Endodermal cell (in vitro differentiated cells): ENCODE data around the gene POLR1C. TPM values are rescaled to one million over a fixed set of nuclear protein-coding genes. Genes with fewer than 3 reads are reported as not detected.

ENCODE experiments used
- DNase-seq: peaks from one replicate; pipeline ENCODE4 v3.0.0-alpha.2; 2017
- H3K27ac ChIP-seq: 2 replicates; pipeline ENCODE4 v1.5.1; 2013; ENCODE audit warnings: mild to moderate bottlenecking, low read depth, low read length, moderate library complexity
- H3K27me3 ChIP-seq: 2 replicates; pipeline ENCODE4 v1.6.1; 2013; ENCODE audit warnings: mild to moderate bottlenecking, low read length, moderate library complexity; ENCODE audit not compliant: insufficient read depth, control insufficient read depth, poor library complexity, severe bottlenecking
- H3K36me3 ChIP-seq: 2 replicates; pipeline ENCODE4 v1.7.0; 2013; ENCODE audit warnings: mild to moderate bottlenecking, low read length, moderate library complexity; ENCODE audit not compliant: control insufficient read depth, insufficient read depth
- H3K4me1 ChIP-seq: one replicate; pipeline ENCODE4 v1.7.0; 2013; ENCODE audit warnings: low read length; ENCODE audit not compliant: control insufficient read depth, insufficient read depth
- H3K4me3 ChIP-seq: 2 replicates; pipeline ENCODE4 v1.5.1; 2013; ENCODE audit warnings: mild to moderate bottlenecking, low read length, moderate library complexity
- H3K9ac ChIP-seq: 2 replicates; pipeline ENCODE4 v1.6.1; 2013; ENCODE audit warnings: mild to moderate bottlenecking, low read length, moderate library complexity; ENCODE audit not compliant: poor library complexity, severe bottlenecking; ENCODE audit errors: extremely low read depth
- H3K9me3 ChIP-seq: 2 replicates; pipeline ENCODE4 v1.6.1; 2013; ENCODE audit warnings: mild to moderate bottlenecking, low read length, moderate library complexity; ENCODE audit not compliant: control insufficient read depth
- H3K27ac Mint-ChIP-seq: 2 replicates; pipeline ENCODE4 v1.8.0; 2020; ENCODE audit warnings: mixed read lengths
- H3K27me3 Mint-ChIP-seq: 2 replicates; pipeline ENCODE4 v1.8.0; 2021; ENCODE audit warnings: mild to moderate bottlenecking, mixed read lengths; ENCODE audit not compliant: insufficient read depth
- H3K36me3 Mint-ChIP-seq: 2 replicates; pipeline ENCODE4 v1.8.0; 2020; ENCODE audit warnings: low read depth, mixed read lengths
- H3K4me1 Mint-ChIP-seq: 2 replicates; pipeline ENCODE4 v1.8.0; 2020; ENCODE audit warnings: mixed read lengths
- H3K4me3 Mint-ChIP-seq: 2 replicates; pipeline ENCODE4 v1.8.0; 2020; ENCODE audit warnings: mild to moderate bottlenecking, moderate library complexity, mixed read lengths
- H3K9me3 Mint-ChIP-seq: 2 replicates; pipeline ENCODE4 v1.8.0; 2020; ENCODE audit warnings: mild to moderate bottlenecking, mixed read lengths
- CTCF ChIP-seq: fragments of 200-600 bp; sonication (generic); conservative IDR thresholded peaks from 2 replicates; pipeline ENCODE4 v1.5.0; 2021; ENCODE audit warnings: antibody characterized with exemption, mild to moderate bottlenecking
- WGBS, 2 experiments: methylation state at CpG; one replicate each; pipeline versions ENCODE4 v1.1.5 to v1.1.7; 2013; ENCODE audit warnings: missing lambda C conversion rate in 2 of 2, mixed read lengths in 1 of 2; ENCODE audit not compliant: insufficient coverage in 1 of 2, insufficient read length in 1 of 2; 5-methylcytosine and 5-hydroxymethylcytosine counted together
- total RNA-seq, 2 donors: library from RNA; stranded (reverse); fragmentation: NEBNext Ultra II Directional in 1 of 2; extraction: Animal tissue kit (Norgen Biotek cat#: 25700) in 1 of 2; gene quantifications; 2 replicates in 1 of 2; 3 replicates in 1 of 2; pipeline ENCODE4 v1.2.1, GENCODE V29; 2021

POLR1C gene
- total RNA-seq, 2 donors from 2014 or later, result 37.6 to 44.2 TPM

- Mint-ChIP-seq H3K27ac (peak overlapping the region; percentile 40), H3K4me3 (no peak overlapping the region), H3K27me3 (no peaks in the 10 kb centered on the region), H3K9me3 (no peaks in the 10 kb centered on the region), H3K36me3 (peaks cover 6% of the 10 kb centered on the region), H3K4me1 (peaks cover 9% of the 10 kb centered on the region)
- Histone ChIP-seq H3K27ac (peak overlapping the region; percentile 88), H3K27me3 (no peaks in the 10 kb centered on the region), H3K4me1 (no peaks in the 10 kb centered on the region), H3K9ac (no peak overlapping the region), H3K4me3 (no peak overlapping the region), H3K9me3 (no peaks in the 10 kb centered on the region), H3K36me3 (no peaks in the 10 kb centered on the region)
- DNase-seq, result no peak
- TF ChIP-seq CTCF, result no peak
- WGBS, 2 experiments, result 92 to 94% methylated on average over 10 to 12 of the region's 12 CpGs
These were observed 27.4 kb upstream of the POLR1C start for GRCh38 chr6:43489277-43490072.

- H3K27ac ChIP-seq, result no peak overlapping the region
- TF ChIP-seq CTCF, result no peak
- H3K4me3 ChIP-seq, result no peak overlapping the region
- H3K27me3 ChIP-seq, result no peaks in the 10 kb centered on the region
- H3K4me1 ChIP-seq, result no peaks in the 10 kb centered on the region
- Mint-ChIP-seq H3K27ac (peak overlapping the region; percentile 8), H3K4me3 (no peak overlapping the region), H3K4me1 (peaks cover 9% of the 10 kb centered on the region), H3K9me3 (no peaks in the 10 kb centered on the region), H3K27me3 (no peaks in the 10 kb centered on the region), H3K36me3 (peaks cover 6% of the 10 kb centered on the region)
- no peak for DNase-seq
- H3K9me3 ChIP-seq, result no peaks in the 10 kb centered on the region
- no peaks in the 10 kb centered on the region for H3K36me3 ChIP-seq
- 95 to 97% methylated on average over 5 to 6 of the region's 6 CpGs for WGBS, 2 experiments
- H3K9ac ChIP-seq, result no peak overlapping the region
These were observed 26.4 kb upstream of the POLR1C start for GRCh38 chr6:43490523-43490939.

GRCh38 chr6:43491750-43492661 lies 24.9 kb upstream of the POLR1C start:
- TF ChIP-seq CTCF, result no peak
- Histone ChIP-seq H3K27ac (no peak overlapping the region), H3K9me3 (no peaks in the 10 kb centered on the region), H3K36me3 (no peaks in the 10 kb centered on the region), H3K4me3 (no peak overlapping the region), H3K4me1 (no peaks in the 10 kb centered on the region), H3K9ac (no peak overlapping the region), H3K27me3 (no peaks in the 10 kb centered on the region)
- Mint-ChIP-seq H3K36me3 (peaks cover 6% of the 10 kb centered on the region), H3K4me3 (no peak overlapping the region), H3K27ac (no peak overlapping the region), H3K27me3 (no peaks in the 10 kb centered on the region), H3K9me3 (no peaks in the 10 kb centered on the region), H3K4me1 (peaks cover 17% of the 10 kb centered on the region)
- no peak for DNase-seq
- WGBS, 2 experiments, result 95 to 100% methylated on average over 1 to 10 of the region's 10 CpGs
